ENCODE data around the gene ARID1B. TPM values are rescaled to one million over a fixed set of nuclear protein-coding genes. Genes with fewer than 3 reads are reported as not detected.

The ARID1B gene
- total RNA-seq, 1 experiment from 2014 or later: 86.3 TPM

- Histone ChIP-seq H3K27me3 (replicated peaks; ENCODE audit: insufficient read depth, low read depth, low read length, poor library complexity) (no peaks in the 10 kb centered on the region), H3K4me1 (ENCODE audit: insufficient read depth, low read length, poor library complexity, severe bottlenecking) (no peaks in the 10 kb centered on the region), H3K9me3 (ENCODE audit: low read depth, low read length, poor library complexity, severe bottlenecking) (no peaks in the 10 kb centered on the region), H3K27ac (ENCODE audit: low read depth, low read length, poor library complexity, severe bottlenecking) (no peak overlapping the region), H3K36me3 (ENCODE audit: insufficient read depth, low read length, poor library complexity, severe bottlenecking) (no peaks in the 10 kb centered on the region), H3K4me3 (ENCODE audit: low read depth, low read length, poor library complexity, severe bottlenecking) (no peak overlapping the region)
- no peak for DNase-seq (ENCODE audit: low spot score)
- ChIA-PET POLR2A (ENCODE audit: low non-redundant PET) (no interaction called here), CTCF (no interaction called here)
- BruUV-seq (replicated peaks): no TSS peak
- no peak for TF ChIP-seq CTCF (conservative IDR thresholded peaks at IDR 0.05; ENCODE audit: low read depth, low read length)
- TF ChIP-seq EZH2 (IDR thresholded peaks at IDR 0.05; ENCODE audit: borderline replicate concordance, low read depth, low read length, poor library complexity, severe bottlenecking): no peak
- intact Hi-C loops (cut with micrococcal nuclease; ENCODE audit: unreplicated experiment): no loop called here
Observed at GRCh38 chr6:157087974-157088373, 310.8 kb downstream of the ARID1B start.

GRCh38 chr6:157088841-157089240 is 311.7 kb downstream of the ARID1B start:
- CTCF ChIA-PET: no interaction called here
- Histone ChIP-seq H3K27me3 (replicated peaks; ENCODE audit: insufficient read depth, low read depth, low read length, poor library complexity) (no peaks in the 10 kb centered on the region), H3K9me3 (ENCODE audit: low read depth, low read length, poor library complexity, severe bottlenecking) (no peaks in the 10 kb centered on the region), H3K36me3 (ENCODE audit: insufficient read depth, low read length, poor library complexity, severe bottlenecking) (no peaks in the 10 kb centered on the region), H3K27ac (ENCODE audit: low read depth, low read length, poor library complexity, severe bottlenecking) (no peak overlapping the region), H3K4me1 (ENCODE audit: insufficient read depth, low read length, poor library complexity, severe bottlenecking) (no peaks in the 10 kb centered on the region), H3K4me3 (ENCODE audit: low read depth, low read length, poor library complexity, severe bottlenecking) (no peak overlapping the region)
- no peak for TF ChIP-seq CTCF (conservative IDR thresholded peaks at IDR 0.05; ENCODE audit: low read depth, low read length)
- TF ChIP-seq EZH2 (IDR thresholded peaks at IDR 0.05; ENCODE audit: borderline replicate concordance, low read depth, low read length, poor library complexity, severe bottlenecking): no peak
- no peak for DNase-seq (ENCODE audit: low spot score)
- BruUV-seq (replicated peaks): no TSS peak
- POLR2A ChIA-PET (ENCODE audit: low non-redundant PET): no interaction called here
- intact Hi-C loops (cut with micrococcal nuclease; ENCODE audit: unreplicated experiment): no loop called here

- Histone ChIP-seq H3K27me3 (replicated peaks; ENCODE audit: insufficient read depth, low read depth, low read length, poor library complexity) (no peaks in the 10 kb centered on the region), H3K27ac (ENCODE audit: low read depth, low read length, poor library complexity, severe bottlenecking) (no peak overlapping the region), H3K36me3 (ENCODE audit: insufficient read depth, low read length, poor library complexity, severe bottlenecking) (no peaks in the 10 kb centered on the region), H3K9me3 (ENCODE audit: low read depth, low read length, poor library complexity, severe bottlenecking) (no peaks in the 10 kb centered on the region), H3K4me3 (ENCODE audit: low read depth, low read length, poor library complexity, severe bottlenecking) (no peak overlapping the region), H3K4me1 (ENCODE audit: insufficient read depth, low read length, poor library complexity, severe bottlenecking) (no peaks in the 10 kb centered on the region)
- ChIA-PET CTCF (no interaction called here), POLR2A (ENCODE audit: low non-redundant PET) (no interaction called here)
- no TSS peak for BruUV-seq (replicated peaks)
- intact Hi-C loops (cut with micrococcal nuclease; ENCODE audit: unreplicated experiment): no loop called here
- peak; percentile 45 for DNase-seq (ENCODE audit: low spot score)
- TF ChIP-seq EZH2 (IDR thresholded peaks at IDR 0.05; ENCODE audit: borderline replicate concordance, low read depth, low read length, poor library complexity, severe bottlenecking) (no peak), CTCF (conservative IDR thresholded peaks at IDR 0.05; ENCODE audit: low read depth, low read length) (no peak)
Observed at GRCh38 chr6:157089258-157089657, 312.1 kb downstream of the ARID1B start.
